IMR-90 (cell line): ENCODE data around the gene PTPRN2. TPM values are rescaled to one million over a fixed set of nuclear protein-coding genes. Genes with fewer than 3 reads are reported as not detected.

ENCODE experiments used
- ATAC-seq: fragments of 200-7000 bp; cut with Tn5 transposase; 2 replicates; pipeline ENCODE4 v1.9.1; 2020; ENCODE audit warnings: low read depth, mild to moderate bottlenecking, moderate library complexity
- BruUV-seq: library from RNA; stranded (reverse); fragments of 400-500 nt; replicated peaks from 2 replicates; lab custom pipeline; 2021; lab: Mats Ljungman, UMichigan
- CTCF ChIA-PET: fragments of 300-600 bp; formaldehyde crosslinking; extraction: SDS; loops from one replicate; lab custom pipeline; 2021; ENCODE audit warnings: antibody characterized with exemption; lab: Yijun Ruan, JAX
- POLR2A ChIA-PET: fragments of 300-600 bp; sonication (Branson Sonifier 250); formaldehyde crosslinking; loops from one replicate; lab custom pipeline; 2022; ENCODE audit warnings: antibody characterized with exemption; ENCODE audit not compliant: unreplicated experiment; lab: Charles Lee
- DNase-seq: peaks from one replicate; pipeline ENCODE4 v3.0.0; 2013
- H2AFZ ChIP-seq: replicated peaks from 2 replicates; pipeline ENCODE3; 2013; ENCODE audit warnings: low read length, mild to moderate bottlenecking; ENCODE audit not compliant: poor library complexity
- H2AK5ac ChIP-seq: 2 replicates; pipeline ENCODE4 v1.6.1; 2013; ENCODE audit warnings: low read depth, low read length, inconsistent platforms
- H2AK9ac ChIP-seq: replicated peaks from 2 replicates; pipeline ENCODE3; 2013; ENCODE audit warnings: mild to moderate bottlenecking, low read depth, low read length, moderate library complexity; ENCODE audit not compliant: poor library complexity
- H2BK120ac ChIP-seq: 2 replicates; pipeline ENCODE4 v1.6.1; 2013; ENCODE audit warnings: low read depth, low read length, inconsistent platforms
- H2BK15ac ChIP-seq: 3 replicates; pipeline ENCODE4 v1.6.1; 2013; ENCODE audit warnings: low read depth, low read length, inconsistent platforms
- H2BK20ac ChIP-seq: 2 replicates; pipeline ENCODE4 v1.6.1; 2013; ENCODE audit warnings: low read depth, mild to moderate bottlenecking, inconsistent platforms, low read length, moderate library complexity
- H2BK5ac ChIP-seq: 2 replicates; pipeline ENCODE4 v1.6.1; 2013; ENCODE audit warnings: mild to moderate bottlenecking, low read depth, low read length, inconsistent platforms; ENCODE audit not compliant: poor library complexity, severe bottlenecking
- H3K14ac ChIP-seq: replicated peaks from 2 replicates; pipeline ENCODE4 v1.6.1; 2013; ENCODE audit warnings: low read depth, low read length, inconsistent platforms
- H3K18ac ChIP-seq: 2 replicates; pipeline ENCODE4 v1.6.1; 2013; ENCODE audit warnings: low read depth, low read length, control low read depth
- H3K23ac ChIP-seq: 2 replicates; pipeline ENCODE4 v1.6.1; 2013; ENCODE audit warnings: low read depth, low read length, inconsistent platforms
- H3K27ac ChIP-seq: 2 replicates; pipeline ENCODE4 v1.5.1; 2013; ENCODE audit warnings: mild to moderate bottlenecking, control low read depth, low read length; ENCODE audit not compliant: insufficient read depth
- H3K27me3 ChIP-seq: 2 replicates; pipeline ENCODE4 v1.6.1; 2013; ENCODE audit warnings: low read length; ENCODE audit not compliant: control insufficient read depth, insufficient read depth
- H3K36me3 ChIP-seq: 2 replicates; pipeline ENCODE4 v1.6.1; 2013; ENCODE audit warnings: low read length, mixed read lengths; ENCODE audit not compliant: control insufficient read depth, insufficient read depth
- H3K4ac ChIP-seq: 2 replicates; pipeline ENCODE4 v1.6.1; 2013; ENCODE audit warnings: low read depth, low read length, inconsistent platforms
- H3K4me1 ChIP-seq: 2 replicates; pipeline ENCODE4 v1.6.1; 2013; ENCODE audit warnings: low read length, mixed read lengths; ENCODE audit not compliant: control insufficient read depth, insufficient read depth
- H3K4me2 ChIP-seq: 2 replicates; pipeline ENCODE4 v1.6.1; 2013; ENCODE audit warnings: low read depth, mild to moderate bottlenecking, control low read depth, low read length, moderate library complexity
- H3K4me3 ChIP-seq: 2 replicates; pipeline ENCODE4 v1.5.1; 2013; ENCODE audit warnings: low read depth, mild to moderate bottlenecking, control low read depth, low read length, moderate library complexity; ENCODE audit not compliant: insufficient read depth
- H3K56ac ChIP-seq: 2 replicates; pipeline ENCODE4 v1.6.1; 2013; ENCODE audit warnings: low read length, inconsistent platforms; ENCODE audit not compliant: insufficient read depth; ENCODE audit errors: extremely low read depth
- H3K79me1 ChIP-seq, 2 experiments: 2 replicates each; pipeline ENCODE4 v1.6.1; 2013; ENCODE audit warnings: low read length in 2 of 2, inconsistent platforms in 1 of 2, low read depth in 1 of 2
- H3K9ac ChIP-seq: 2 replicates; pipeline ENCODE4 v1.6.1; 2013; ENCODE audit warnings: low read depth, low read length, control low read depth
- H3K9me1 ChIP-seq: 2 replicates; pipeline ENCODE4 v1.6.1; 2013; ENCODE audit warnings: low read length, inconsistent platforms; ENCODE audit not compliant: insufficient read depth
- H3K9me3 ChIP-seq: 2 replicates; pipeline ENCODE4 v1.6.1; 2013; ENCODE audit warnings: low read length; ENCODE audit not compliant: control insufficient read depth, insufficient read depth
- H4K20me1 ChIP-seq: 2 replicates; pipeline ENCODE4 v1.6.1; 2013; ENCODE audit warnings: low read length, inconsistent platforms; ENCODE audit not compliant: insufficient read depth
- H4K5ac ChIP-seq: 2 replicates; pipeline ENCODE4 v1.6.1; 2013; ENCODE audit warnings: mild to moderate bottlenecking, low read depth, low read length, control low read depth
- H4K8ac ChIP-seq, 2 experiments: 2 replicates each; pipeline ENCODE4 v1.6.1; 2013; ENCODE audit warnings: low read depth in 2 of 2, low read length in 2 of 2, control low read depth in 1 of 2, inconsistent platforms in 1 of 2
- H4K91ac ChIP-seq: 2 replicates; pipeline ENCODE4 v1.6.1; 2013; ENCODE audit warnings: low read depth, low read length, inconsistent platforms; ENCODE audit not compliant: insufficient read depth
- BHLHE40 ChIP-seq: fragments of 150-350 bp; IDR thresholded peaks from 2 replicates; pipeline ENCODE4 v1.6.1; 2016; ENCODE audit warnings: mild to moderate bottlenecking, low read depth, low read length
- CEBPB ChIP-seq: IDR thresholded peaks from 2 replicates; pipeline ENCODE4 v1.6.1; 2012; ENCODE audit warnings: low read depth, low read length, improper control_type of control experiment
- CHD1 ChIP-seq: IDR thresholded peaks from 2 replicates; pipeline ENCODE4 v1.6.1; 2012; ENCODE audit warnings: low read depth, low read length, improper control_type of control experiment
- FOS ChIP-seq: fragments of 150-350 bp; IDR thresholded peaks from 2 replicates; pipeline ENCODE4 v1.6.1; 2016; ENCODE audit warnings: low read depth, low read length
- MAFK ChIP-seq: IDR thresholded peaks from 2 replicates; pipeline ENCODE4 v1.6.1; 2012; ENCODE audit warnings: low read depth, low read length, improper control_type of control experiment
- MAZ ChIP-seq: IDR thresholded peaks from 2 replicates; pipeline ENCODE4 v1.6.1; 2012; ENCODE audit warnings: low read depth, mild to moderate bottlenecking, low read length, improper control_type of control experiment, moderate library complexity, borderline replicate concordance
- MXI1 ChIP-seq: IDR thresholded peaks from 2 replicates; pipeline ENCODE4 v1.6.1; 2012; ENCODE audit warnings: low read depth, mild to moderate bottlenecking, low read length, moderate library complexity, borderline replicate concordance
- NFE2L2 ChIP-seq: fragments of 150-350 bp; IDR thresholded peaks from 2 replicates; pipeline ENCODE4 v1.6.1; 2016; ENCODE audit warnings: low read depth, mild to moderate bottlenecking, low read length
- POLR2A ChIP-seq: IDR thresholded peaks from 2 replicates; pipeline ENCODE4 v1.6.1; 2012; ENCODE audit warnings: mild to moderate bottlenecking, low read depth, low read length
- RAD21 ChIP-seq: IDR thresholded peaks from 2 replicates; pipeline ENCODE4 v1.6.1; 2012; ENCODE audit warnings: low read length, improper control_type of control experiment
- RFX5 ChIP-seq: IDR thresholded peaks from 2 replicates; pipeline ENCODE4 v1.8.0; 2012; ENCODE audit warnings: low read depth, mild to moderate bottlenecking, low read length, moderate library complexity
- SMC3 ChIP-seq: fragments of 150-350 bp; IDR thresholded peaks from 2 replicates; pipeline ENCODE4 v1.6.1; 2016; ENCODE audit warnings: low read depth, mild to moderate bottlenecking, antibody characterized with exemption, low read length, moderate library complexity
- WGBS, 2 experiments: methylation state at CpG; one replicate each; pipeline versions ENCODE4 v1.1.5 to v1.1.7; 2013; ENCODE audit warnings: missing lambda C conversion rate in 2 of 2; ENCODE audit not compliant: insufficient read length in 1 of 2; ENCODE audit errors: extremely low coverage in 2 of 2; 5-methylcytosine and 5-hydroxymethylcytosine counted together
- dilution Hi-C: fragments of 300-500 bp; cut with HindIII; formaldehyde crosslinking; loops from one replicate; pipeline ENCODE4 v1.14.3; 2018; ENCODE audit warnings: low sequenced_read_pairs; ENCODE audit not compliant: unreplicated experiment
- in situ Hi-C: fragments of 300-500 bp; cut with MboI; formaldehyde crosslinking; loops from 3 replicates; pipeline ENCODE4 v1.14.3; 2019; ENCODE audit warnings: low sequenced_read_pairs, inconsistent platforms, mixed read lengths
- intact Hi-C: fragments of 100-400 bp; cut with micrococcal nuclease; formaldehyde crosslinking; loops from 2 replicates; pipeline ENCODE4 v1.10.0; 2022
- polyA plus RNA-seq, 3 experiments: library from polyadenylated mRNA; depleted of rRNA; stranded (reverse); fragments of >200 nt; gene quantifications; 2 replicates each; pipeline ENCODE4 v1.2.3, GENCODE V29; 2012; ENCODE audit warnings: low replicate concordance in 1 of 3
- total RNA-seq: library from RNA; depleted of rRNA; stranded (reverse); fragments of >200 nt; gene quantifications from 2 replicates; pipeline ENCODE4 v1.2.3, GENCODE V29; 2012
- TF ChIP-seq, protein P1 (sequence below): fragments of 150-350 bp; IDR thresholded peaks from 2 replicates; pipeline ENCODE4 v1.6.1; 2016; ENCODE audit warnings: low read depth, mild to moderate bottlenecking, low read length, moderate library complexity, borderline replicate concordance
- TF ChIP-seq, protein P2 (sequence below): conservative IDR thresholded peaks from 2 replicates; pipeline ENCODE4 v1.5.1; 2012; ENCODE audit warnings: mild to moderate bottlenecking, low read depth, low read length, improper control_type of control experiment
- TF ChIP-seq, protein P3 (sequence below): fragments of 150-350 bp; IDR thresholded peaks from 2 replicates; pipeline ENCODE4 v1.6.1; 2017; ENCODE audit warnings: mild to moderate bottlenecking, antibody characterized with exemption, low read length, low read depth

The PTPRN2 gene
- total and polyA plus RNA-seq, 2 of the 4 experiments (the other 2 are of a cell fraction), result 0.03 TPM; not detected in 1

DNA sequence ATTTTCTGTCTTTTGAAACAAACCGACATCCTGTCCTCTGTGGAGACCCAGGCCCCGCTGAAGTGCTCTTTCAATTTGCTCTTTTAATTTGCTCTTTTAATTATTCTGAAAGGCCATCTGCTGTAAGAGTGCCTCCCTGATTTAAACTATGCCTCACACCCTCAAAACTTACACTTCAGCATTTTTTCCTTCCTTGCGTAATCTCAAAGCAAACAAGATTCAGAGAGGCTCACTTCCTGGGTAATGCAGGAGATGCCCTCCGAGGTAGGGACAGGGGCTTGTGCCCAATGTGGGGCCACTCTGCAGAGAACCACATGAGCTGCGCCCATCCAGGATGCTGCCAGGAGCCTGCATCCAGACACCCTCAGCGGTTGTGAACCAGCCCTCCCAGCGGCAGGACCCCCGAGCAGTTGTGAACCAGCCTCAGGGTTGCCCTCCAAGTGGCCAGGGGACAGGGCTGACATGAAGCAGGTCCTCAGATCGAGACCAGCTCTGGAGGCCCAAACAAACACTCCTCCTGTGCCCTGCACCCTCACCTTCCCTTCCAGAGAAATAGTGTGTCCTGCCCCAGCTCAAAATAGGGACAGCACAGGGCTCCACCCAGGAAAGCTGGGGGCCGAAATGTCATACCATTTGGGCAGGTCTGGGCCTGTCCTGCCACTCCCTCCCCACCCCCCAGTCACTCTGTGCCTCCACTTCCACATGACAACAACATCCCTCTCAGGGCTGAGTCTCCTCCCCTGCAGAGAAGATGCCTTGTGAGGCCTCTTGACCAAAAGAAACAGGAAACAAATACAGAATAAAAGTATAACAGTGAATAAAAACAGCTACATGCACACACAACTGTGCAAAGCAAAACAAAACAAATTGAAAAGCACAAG is 190.4 kb downstream of the PTPRN2 start:
- peaks cover 37% of the 10 kb centered on the region; the same call in 1 of the 2 replicates for H3K9me3 ChIP-seq
- CTCF ChIA-PET, result no interaction called here
- H2BK15ac ChIP-seq, result no peak overlapping the region
- H3K4me3 ChIP-seq, result no peak overlapping the region
- no peak overlapping the region for H2BK120ac ChIP-seq
- dilution Hi-C loops, result no loop called here
- H2AK9ac ChIP-seq, result no peak overlapping the region
- no peak overlapping the region for H3K56ac ChIP-seq
- H3K27ac ChIP-seq, result no peak overlapping the region
- no peak overlapping the region for H3K4ac ChIP-seq
- H2BK20ac ChIP-seq, result no peak overlapping the region
- no peaks in the 10 kb centered on the region for H3K36me3 ChIP-seq
- no peak overlapping the region for H2BK5ac ChIP-seq
- no peak overlapping the region for H3K18ac ChIP-seq
- no peak overlapping the region for H3K9ac ChIP-seq
- POLR2A ChIA-PET, result no interaction called here
- in situ Hi-C loops, result no loop called here
- H3K23ac ChIP-seq, result no peak overlapping the region
- intact Hi-C loops, result no loop called here
- no peaks in the 10 kb centered on the region for H3K27me3 ChIP-seq
- H4K8ac ChIP-seq, result no peak overlapping the region
- no TSS peak for BruUV-seq
- ATAC-seq (no peak), DNase-seq (no peak)
- WGBS, 2 experiments, result 92% methylated on average over 2 of the region's 10 CpGs; no CpG with 5 or more reads in 1 of the 2 experiments
- H4K20me1 ChIP-seq, result no peaks in the 10 kb centered on the region
- no peaks in the 10 kb centered on the region for H3K4me1 ChIP-seq
- H3K14ac ChIP-seq, result no peak overlapping the region
- no peak overlapping the region for H2AFZ ChIP-seq
- no peak overlapping the region for H3K4me2 ChIP-seq
- no peaks in the 10 kb centered on the region for H3K9me1 ChIP-seq
- no peak overlapping the region for H2AK5ac ChIP-seq
- no peak overlapping the region for H4K91ac ChIP-seq
- H3K79me1 ChIP-seq, result no peaks in the 10 kb centered on the region
- TF ChIP-seq FOS, result no peak
- TF ChIP-seq CHD1, result no peak
- TF ChIP-seq, protein P1, sequence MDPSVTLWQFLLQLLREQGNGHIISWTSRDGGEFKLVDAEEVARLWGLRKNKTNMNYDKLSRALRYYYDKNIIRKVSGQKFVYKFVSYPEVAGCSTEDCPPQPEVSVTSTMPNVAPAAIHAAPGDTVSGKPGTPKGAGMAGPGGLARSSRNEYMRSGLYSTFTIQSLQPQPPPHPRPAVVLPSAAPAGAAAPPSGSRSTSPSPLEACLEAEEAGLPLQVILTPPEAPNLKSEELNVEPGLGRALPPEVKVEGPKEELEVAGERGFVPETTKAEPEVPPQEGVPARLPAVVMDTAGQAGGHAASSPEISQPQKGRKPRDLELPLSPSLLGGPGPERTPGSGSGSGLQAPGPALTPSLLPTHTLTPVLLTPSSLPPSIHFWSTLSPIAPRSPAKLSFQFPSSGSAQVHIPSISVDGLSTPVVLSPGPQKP, result no peak
- TF ChIP-seq POLR2A, result no peak
- no peak for TF ChIP-seq RAD21
- TF ChIP-seq NFE2L2, result no peak
- TF ChIP-seq MAFK, result no peak
- TF ChIP-seq MAZ, result no peak
- TF ChIP-seq CEBPB, result no peak
- TF ChIP-seq, protein P2, sequence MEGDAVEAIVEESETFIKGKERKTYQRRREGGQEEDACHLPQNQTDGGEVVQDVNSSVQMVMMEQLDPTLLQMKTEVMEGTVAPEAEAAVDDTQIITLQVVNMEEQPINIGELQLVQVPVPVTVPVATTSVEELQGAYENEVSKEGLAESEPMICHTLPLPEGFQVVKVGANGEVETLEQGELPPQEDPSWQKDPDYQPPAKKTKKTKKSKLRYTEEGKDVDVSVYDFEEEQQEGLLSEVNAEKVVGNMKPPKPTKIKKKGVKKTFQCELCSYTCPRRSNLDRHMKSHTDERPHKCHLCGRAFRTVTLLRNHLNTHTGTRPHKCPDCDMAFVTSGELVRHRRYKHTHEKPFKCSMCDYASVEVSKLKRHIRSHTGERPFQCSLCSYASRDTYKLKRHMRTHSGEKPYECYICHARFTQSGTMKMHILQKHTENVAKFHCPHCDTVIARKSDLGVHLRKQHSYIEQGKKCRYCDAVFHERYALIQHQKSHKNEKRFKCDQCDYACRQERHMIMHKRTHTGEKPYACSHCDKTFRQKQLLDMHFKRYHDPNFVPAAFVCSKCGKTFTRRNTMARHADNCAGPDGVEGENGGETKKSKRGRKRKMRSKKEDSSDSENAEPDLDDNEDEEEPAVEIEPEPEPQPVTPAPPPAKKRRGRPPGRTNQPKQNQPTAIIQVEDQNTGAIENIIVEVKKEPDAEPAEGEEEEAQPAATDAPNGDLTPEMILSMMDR, result no peak
- no peak for TF ChIP-seq RFX5
- TF ChIP-seq SMC3, result no peak
- TF ChIP-seq MXI1, result no peak
- TF ChIP-seq, protein P3, sequence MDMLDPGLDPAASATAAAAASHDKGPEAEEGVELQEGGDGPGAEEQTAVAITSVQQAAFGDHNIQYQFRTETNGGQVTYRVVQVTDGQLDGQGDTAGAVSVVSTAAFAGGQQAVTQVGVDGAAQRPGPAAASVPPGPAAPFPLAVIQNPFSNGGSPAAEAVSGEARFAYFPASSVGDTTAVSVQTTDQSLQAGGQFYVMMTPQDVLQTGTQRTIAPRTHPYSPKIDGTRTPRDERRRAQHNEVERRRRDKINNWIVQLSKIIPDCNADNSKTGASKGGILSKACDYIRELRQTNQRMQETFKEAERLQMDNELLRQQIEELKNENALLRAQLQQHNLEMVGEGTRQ, result no peak
- no peak for TF ChIP-seq BHLHE40
- H4K5ac ChIP-seq, result no peak overlapping the region
